ENCODE measurements around the gene GABRB2.

- TF ChIP-seq ZNF70 (CRISPR knock-in tag; IDR thresholded peaks at IDR 0.05) (no peak), POU6F1 (CRISPR knock-in tag; IDR thresholded peaks at IDR 0.05; ENCODE audit: borderline replicate concordance, low read depth) (no peak), ZFP30 (CRISPR knock-in tag; IDR thresholded peaks at IDR 0.05) (no peak), CREB5 (CRISPR knock-in tag; IDR thresholded peaks at IDR 0.05; ENCODE audit: low read depth) (no peak), ZNF565 (CRISPR knock-in tag; conservative IDR thresholded peaks at IDR 0.05; ENCODE audit: low read depth) (no peak), RARB (CRISPR knock-in tag; IDR thresholded peaks at IDR 0.05) (no peak)
- TF ChIP-seq, protein P1, sequence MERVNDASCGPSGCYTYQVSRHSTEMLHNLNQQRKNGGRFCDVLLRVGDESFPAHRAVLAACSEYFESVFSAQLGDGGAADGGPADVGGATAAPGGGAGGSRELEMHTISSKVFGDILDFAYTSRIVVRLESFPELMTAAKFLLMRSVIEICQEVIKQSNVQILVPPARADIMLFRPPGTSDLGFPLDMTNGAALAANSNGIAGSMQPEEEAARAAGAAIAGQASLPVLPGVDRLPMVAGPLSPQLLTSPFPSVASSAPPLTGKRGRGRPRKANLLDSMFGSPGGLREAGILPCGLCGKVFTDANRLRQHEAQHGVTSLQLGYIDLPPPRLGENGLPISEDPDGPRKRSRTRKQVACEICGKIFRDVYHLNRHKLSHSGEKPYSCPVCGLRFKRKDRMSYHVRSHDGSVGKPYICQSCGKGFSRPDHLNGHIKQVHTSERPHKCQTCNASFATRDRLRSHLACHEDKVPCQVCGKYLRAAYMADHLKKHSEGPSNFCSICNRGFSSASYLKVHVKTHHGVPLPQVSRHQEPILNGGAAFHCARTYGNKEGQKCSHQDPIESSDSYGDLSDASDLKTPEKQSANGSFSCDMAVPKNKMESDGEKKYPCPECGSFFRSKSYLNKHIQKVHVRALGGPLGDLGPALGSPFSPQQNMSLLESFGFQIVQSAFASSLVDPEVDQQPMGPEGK (CRISPR knock-in tag; IDR thresholded peaks at IDR 0.05; ENCODE audit: borderline replicate concordance): no peak
These were observed at the start of gene GABRB2 for GRCh38 chr5:161546470-161547301.
